AG04449 (cell line): ENCODE data around the gene UTY.

Source experiments
- CTCF ChIA-PET: fragments of 350-600 bp; formaldehyde crosslinking; extraction: SDS; loops from one replicate; lab custom pipeline; 2021; ENCODE audit warnings: antibody characterized with exemption; lab: Yijun Ruan, JAX
- POLR2A ChIA-PET: fragments of 400-600, 350-600 bp; formaldehyde crosslinking; extraction: SDS; loops from one replicate; lab custom pipeline; 2020; ENCODE audit warnings: antibody characterized with exemption, inconsistent platforms; lab: Yijun Ruan, JAX
- DNase-seq: peaks from one replicate; pipeline ENCODE4 v3.0.0-alpha.2; 2010; ENCODE audit warnings: low read depth, low spot score
- H3K4me3 ChIP-seq: 2 replicates; pipeline ENCODE4 v1.5.1; 2011; ENCODE audit warnings: low read depth, mild to moderate bottlenecking, control low read depth, low read length
- TF ChIP-seq, protein P1 (sequence below): IDR thresholded peaks from one replicate; pipeline ENCODE4 v1.5.1; 2011; ENCODE audit warnings: mild to moderate bottlenecking, moderate library complexity, low read length, control low read depth, inconsistent platforms; ENCODE audit not compliant: insufficient read depth; ENCODE audit errors: missing control alignments

Gene UTY

DNA sequence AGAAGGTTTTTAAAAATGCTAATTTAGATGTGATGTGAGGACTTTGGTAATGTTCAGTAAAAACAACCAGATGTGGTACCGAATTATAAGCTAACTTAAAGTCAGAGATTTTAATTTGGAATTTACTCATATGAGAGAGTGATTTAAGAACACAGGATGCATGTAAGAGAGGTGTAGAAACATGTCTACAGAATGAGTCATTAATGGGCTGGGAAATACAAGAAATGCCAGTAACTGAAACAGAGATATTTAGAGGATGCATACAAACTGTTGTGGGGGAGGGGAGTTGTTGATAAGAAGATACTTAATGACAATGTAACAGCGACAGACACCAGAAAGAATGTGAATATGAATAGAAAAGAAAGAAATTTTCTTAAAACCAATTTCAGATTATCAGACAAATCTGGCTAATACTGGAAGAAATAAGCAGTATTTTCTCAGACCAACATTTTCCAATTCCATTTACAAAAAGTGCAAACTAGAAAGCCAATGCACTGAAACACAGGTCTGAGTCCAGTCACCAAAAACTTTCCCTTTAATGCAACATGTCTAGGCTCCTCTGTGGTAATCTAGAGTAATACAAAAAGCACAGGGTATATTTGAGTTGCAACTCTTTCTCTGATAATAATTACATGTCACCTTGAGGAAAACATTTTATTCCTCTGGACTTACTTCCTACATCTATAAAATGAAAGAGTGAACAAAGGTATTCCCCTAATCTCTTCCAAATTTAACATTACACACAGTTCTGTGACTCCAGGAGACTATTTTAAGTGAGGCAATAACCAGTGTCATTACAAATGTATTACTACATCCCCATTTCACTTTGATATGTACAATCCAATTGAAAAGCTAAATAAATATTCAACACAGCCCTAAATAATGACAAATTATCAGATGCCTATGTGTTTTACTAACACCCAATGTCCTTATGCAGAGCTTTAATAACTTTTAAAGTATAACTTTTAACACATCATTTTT, 117.9 kb downstream of the UTY start:
- DNase-seq: peak; percentile 3
- ChIA-PET CTCF (interaction anchor here (2.5 kb wide), 1 partner anchor 19 kb away, joined by 7 read pairs; no protein-coding TSS in a partner anchor), POLR2A (no interaction called here)
- TF ChIP-seq, protein P1, sequence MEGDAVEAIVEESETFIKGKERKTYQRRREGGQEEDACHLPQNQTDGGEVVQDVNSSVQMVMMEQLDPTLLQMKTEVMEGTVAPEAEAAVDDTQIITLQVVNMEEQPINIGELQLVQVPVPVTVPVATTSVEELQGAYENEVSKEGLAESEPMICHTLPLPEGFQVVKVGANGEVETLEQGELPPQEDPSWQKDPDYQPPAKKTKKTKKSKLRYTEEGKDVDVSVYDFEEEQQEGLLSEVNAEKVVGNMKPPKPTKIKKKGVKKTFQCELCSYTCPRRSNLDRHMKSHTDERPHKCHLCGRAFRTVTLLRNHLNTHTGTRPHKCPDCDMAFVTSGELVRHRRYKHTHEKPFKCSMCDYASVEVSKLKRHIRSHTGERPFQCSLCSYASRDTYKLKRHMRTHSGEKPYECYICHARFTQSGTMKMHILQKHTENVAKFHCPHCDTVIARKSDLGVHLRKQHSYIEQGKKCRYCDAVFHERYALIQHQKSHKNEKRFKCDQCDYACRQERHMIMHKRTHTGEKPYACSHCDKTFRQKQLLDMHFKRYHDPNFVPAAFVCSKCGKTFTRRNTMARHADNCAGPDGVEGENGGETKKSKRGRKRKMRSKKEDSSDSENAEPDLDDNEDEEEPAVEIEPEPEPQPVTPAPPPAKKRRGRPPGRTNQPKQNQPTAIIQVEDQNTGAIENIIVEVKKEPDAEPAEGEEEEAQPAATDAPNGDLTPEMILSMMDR: no peak
- H3K4me3 ChIP-seq: no peak overlapping the region

DNA sequence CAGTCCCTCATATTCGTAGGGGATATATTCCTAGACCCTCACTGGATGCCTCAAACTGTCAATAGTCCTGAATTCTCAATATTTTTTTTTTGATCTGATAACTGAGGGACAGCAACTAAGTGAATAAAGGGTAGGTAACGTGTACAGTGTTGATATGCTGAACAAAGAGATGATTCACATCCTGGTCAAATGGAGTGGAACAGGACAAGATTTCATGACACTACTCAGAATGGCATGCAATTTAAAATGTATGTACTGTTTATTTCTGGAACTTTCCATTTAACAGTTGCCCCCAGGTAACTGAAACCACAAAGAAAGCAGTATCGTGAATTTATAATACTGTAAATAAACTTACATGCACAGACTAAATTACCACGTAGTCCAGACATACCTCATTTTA, 128.4 kb downstream of the UTY start:
- ChIA-PET POLR2A (no interaction called here), CTCF (no interaction called here)
- DNase-seq: no peak
- H3K4me3 ChIP-seq: no peak overlapping the region
- TF ChIP-seq, protein P1: no peak

DNA sequence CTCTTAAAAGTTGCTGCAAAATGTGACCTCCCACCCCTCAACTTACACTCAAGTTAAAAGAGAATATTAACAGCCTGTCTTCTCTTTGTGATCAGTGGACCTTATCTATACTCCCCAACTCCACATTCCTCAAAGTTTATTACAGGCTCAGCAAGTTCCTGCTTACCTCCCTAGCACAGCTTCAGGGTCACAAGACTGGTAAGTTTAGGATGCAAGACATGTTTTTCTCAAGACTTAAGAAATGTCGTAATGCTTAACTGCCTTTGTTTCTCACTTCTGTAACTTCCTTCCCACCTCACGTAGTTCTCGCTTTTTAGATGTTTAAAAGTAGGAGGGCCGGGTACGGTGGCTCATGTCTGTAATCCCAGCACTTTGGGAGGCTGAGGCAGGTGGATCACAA, 132.7 kb downstream of the UTY start:
- TF ChIP-seq, protein P1: no peak
- H3K4me3 ChIP-seq: no peak overlapping the region
- POLR2A ChIA-PET: no interaction called here
- no peak for DNase-seq
- CTCF ChIA-PET: interaction anchor here (1.3 kb wide), 1 partner anchor 419 kb away, joined by 3 read pairs; no protein-coding TSS in a partner anchor

DNA sequence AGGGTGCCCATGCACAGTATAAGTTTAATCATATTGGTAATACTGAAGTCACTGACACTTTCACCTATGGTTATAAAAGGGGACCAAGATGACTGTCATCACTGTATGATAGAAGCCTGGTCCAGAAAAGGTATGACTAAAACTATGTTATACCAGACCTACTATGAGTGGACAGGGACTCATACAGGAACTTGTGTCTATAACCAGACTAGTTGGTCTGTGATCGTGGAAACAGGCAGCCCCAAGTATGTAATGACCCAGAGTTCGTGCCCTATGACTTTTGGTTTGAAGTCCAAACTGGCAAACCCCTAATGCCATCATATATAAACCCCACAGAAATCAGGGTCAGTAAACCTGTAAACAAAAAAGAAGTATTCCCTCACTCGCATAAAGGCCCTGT, 134.3 kb downstream of the UTY start:
- TF ChIP-seq, protein P1: no peak
- DNase-seq: no peak
- ChIA-PET POLR2A (no interaction called here), CTCF (interaction anchor here (0.9 kb wide), 1 partner anchor 13 kb away, joined by 4 read pairs; no protein-coding TSS in a partner anchor)
- H3K4me3 ChIP-seq: no peak overlapping the region

DNA sequence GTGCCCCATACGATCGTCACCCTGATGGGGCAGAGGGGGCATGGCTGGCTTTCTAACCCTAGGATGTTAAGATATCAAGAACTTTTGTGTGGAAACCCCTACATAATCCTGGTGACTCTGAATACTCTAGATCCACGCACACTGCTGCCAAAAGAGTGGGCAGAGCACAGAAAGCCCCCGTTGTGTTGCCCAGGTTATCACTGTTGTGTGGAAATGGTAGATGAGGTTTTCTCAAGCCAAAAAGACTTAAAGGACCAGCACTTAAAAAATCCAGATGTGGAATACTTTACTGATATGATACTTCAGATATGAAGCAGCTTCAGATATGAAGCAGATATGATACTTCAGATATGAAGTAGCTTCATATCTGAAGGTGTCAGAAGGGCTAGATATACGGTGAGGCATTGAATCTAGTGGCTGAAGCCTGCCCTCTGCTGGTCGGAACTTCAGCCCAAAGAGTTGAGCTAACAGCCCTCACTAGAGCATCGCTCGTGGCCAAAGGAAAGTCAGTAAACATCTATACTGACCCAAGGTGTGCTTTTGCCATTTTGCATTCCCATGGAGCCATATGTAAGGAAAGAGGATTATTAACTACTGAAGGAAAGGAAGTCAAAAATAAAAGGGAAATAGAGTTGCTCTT, 136.4 kb downstream of the UTY start:
- ChIA-PET POLR2A (no interaction called here), CTCF (interaction anchor here (0.8 to 4.9 kb wide), 17 partner anchors 10 to 431 kb away, joined by 3 to 40 read pairs (median 5); no protein-coding TSS in a partner anchor)
- no peak for DNase-seq
- H3K4me3 ChIP-seq: no peak overlapping the region
- TF ChIP-seq, protein P1: peak; percentile 51

DNA sequence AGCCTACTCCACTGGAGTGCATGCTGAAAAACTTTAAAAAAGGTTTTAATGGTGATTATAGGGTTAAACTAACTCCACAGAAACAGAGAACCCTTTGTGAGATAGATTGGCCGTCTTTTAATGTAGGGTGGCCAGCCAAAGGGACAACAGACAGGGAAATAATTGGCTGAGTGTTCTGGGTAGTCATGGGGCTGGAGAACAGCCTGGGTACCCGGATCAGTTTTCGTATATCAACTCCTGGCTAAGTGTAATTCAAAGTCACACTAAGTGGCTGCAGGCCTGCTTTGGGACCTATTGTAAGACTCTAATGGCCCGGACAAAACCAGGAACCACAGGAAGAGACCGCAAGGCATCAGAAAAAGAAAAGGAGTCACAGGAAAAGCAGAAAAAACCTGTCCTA, 139.9 kb downstream of the UTY start:
- POLR2A ChIA-PET: no interaction called here
- TF ChIP-seq, protein P1: no peak
- CTCF ChIA-PET: no interaction called here
- no peak for DNase-seq
- no peak overlapping the region for H3K4me3 ChIP-seq
